GM23248 (cell line): ENCODE results near the gene RCOR1. TPM values are rescaled to one million over a fixed set of nuclear protein-coding genes. Genes with fewer than 3 reads are reported as not detected.
A peak's percentile ranks its signal among the peaks of the same experiment; 100 is the strongest.

Source experiments
- DNase-seq: peaks from one replicate; pipeline ENCODE4 v3.0.0-alpha.2; 2015
- H2AFZ ChIP-seq: fragments of 200-600 bp; sonication (generic); 2 replicates; pipeline ENCODE4 v1.6.1; 2016; ENCODE audit warnings: antibody characterized with exemption
- H3F3A ChIP-seq: fragments of 200-600 bp; sonication (generic); 2 replicates; pipeline ENCODE4 v1.6.1; 2016; ENCODE audit warnings: mild to moderate bottlenecking, antibody characterized with exemption, mixed run types; ENCODE audit not compliant: insufficient read depth
- H3K27ac ChIP-seq: fragments of 200-600 bp; sonication (generic); 2 replicates; pipeline ENCODE4 v1.5.1; 2016; ENCODE audit warnings: mild to moderate bottlenecking
- H3K27me3 ChIP-seq: fragments of 200-600 bp; sonication (generic); replicated peaks from 2 replicates; pipeline ENCODE4 v1.6.1; 2016; ENCODE audit warnings: mild to moderate bottlenecking; ENCODE audit not compliant: insufficient read depth
- H3K36me3 ChIP-seq: fragments of 200-600 bp; sonication (generic); 2 replicates; pipeline ENCODE4 v1.6.1; 2016; ENCODE audit warnings: low read depth, mild to moderate bottlenecking
- H3K4me1 ChIP-seq: fragments of 200-600 bp; sonication (generic); 2 replicates; pipeline ENCODE4 v1.6.1; 2016; ENCODE audit warnings: mild to moderate bottlenecking; ENCODE audit not compliant: insufficient read depth
- H3K4me2 ChIP-seq: fragments of 200-600 bp; sonication (generic); one replicate; pipeline ENCODE4 v1.6.1; 2016; ENCODE audit warnings: mild to moderate bottlenecking; ENCODE audit not compliant: unreplicated experiment
- H3K4me3 ChIP-seq: fragments of 200-600 bp; sonication (generic); 2 replicates; pipeline ENCODE4 v1.5.1; 2016; ENCODE audit warnings: mild to moderate bottlenecking
- H3K79me2 ChIP-seq: fragments of 200-600 bp; sonication (generic); 2 replicates; pipeline ENCODE4 v1.6.1; 2016; ENCODE audit warnings: mild to moderate bottlenecking; ENCODE audit not compliant: insufficient read depth
- H3K9ac ChIP-seq: fragments of 200-600 bp; sonication (generic); 2 replicates; pipeline ENCODE4 v1.6.1; 2016; ENCODE audit warnings: mild to moderate bottlenecking
- H3K9me2 ChIP-seq: fragments of 200-600 bp; sonication (generic); 2 replicates; pipeline ENCODE4 v1.6.1; 2016; ENCODE audit warnings: mixed run types, mild to moderate bottlenecking, moderate library complexity; ENCODE audit not compliant: insufficient read depth
- H3K9me3 ChIP-seq: fragments of 200-600 bp; sonication (generic); one replicate; pipeline ENCODE4 v1.6.1; 2017; ENCODE audit warnings: low read depth
- H4K20me1 ChIP-seq: fragments of 200-600 bp; sonication (generic); 2 replicates; pipeline ENCODE4 v1.6.0; 2016; ENCODE audit not compliant: insufficient read depth
- EZH2 ChIP-seq: fragments of 200-600 bp; sonication (generic); IDR thresholded peaks from 2 replicates; pipeline ENCODE4 v1.6.1; 2018; ENCODE audit warnings: antibody characterized with exemption, mild to moderate bottlenecking; ENCODE audit not compliant: insufficient read depth, poor library complexity, severe bottlenecking
- EZH2phosphoT487 ChIP-seq: fragments of 200-600 bp; sonication (generic); IDR thresholded peaks from 2 replicates; pipeline ENCODE4 v1.6.1; 2018; ENCODE audit warnings: antibody characterized with exemption, moderate library complexity, mild to moderate bottlenecking, low read depth; ENCODE audit not compliant: insufficient read depth
- WGBS, 2 experiments: methylation state at CpG; one replicate each; pipeline ENCODE4 v1.1.6; 2015 to 2017; ENCODE audit warnings: low lambda C conversion rate in 2 of 2, low coverage in 1 of 2; ENCODE audit errors: missing lambda C conversion rate in 2 of 2; 5-methylcytosine and 5-hydroxymethylcytosine counted together
- in situ Hi-C: fragments of 300-500 bp; cut with MboI; formaldehyde crosslinking; loops from 2 replicates; pipeline ENCODE4 v1.15.0; 2020
- polyA plus RNA-seq: library from polyadenylated mRNA; unstranded; fragments of >200 nt; fragmentation: Nextera tagmentation; extraction: Ambion mirVana; gene quantifications from 2 replicates; pipeline ENCODE4 v1.2.1, GENCODE V29; 2016
- total RNA-seq: library from RNA; depleted of rRNA; stranded (reverse); fragments of >200 nt; shearing (Covaris generic); gene quantifications from 2 replicates; pipeline ENCODE4 v1.2.3, GENCODE V29; 2014

RCOR1 gene
- total and polyA plus RNA-seq, 2 experiments from 2014 or later: 3.2 to 15.6 TPM

DNA sequence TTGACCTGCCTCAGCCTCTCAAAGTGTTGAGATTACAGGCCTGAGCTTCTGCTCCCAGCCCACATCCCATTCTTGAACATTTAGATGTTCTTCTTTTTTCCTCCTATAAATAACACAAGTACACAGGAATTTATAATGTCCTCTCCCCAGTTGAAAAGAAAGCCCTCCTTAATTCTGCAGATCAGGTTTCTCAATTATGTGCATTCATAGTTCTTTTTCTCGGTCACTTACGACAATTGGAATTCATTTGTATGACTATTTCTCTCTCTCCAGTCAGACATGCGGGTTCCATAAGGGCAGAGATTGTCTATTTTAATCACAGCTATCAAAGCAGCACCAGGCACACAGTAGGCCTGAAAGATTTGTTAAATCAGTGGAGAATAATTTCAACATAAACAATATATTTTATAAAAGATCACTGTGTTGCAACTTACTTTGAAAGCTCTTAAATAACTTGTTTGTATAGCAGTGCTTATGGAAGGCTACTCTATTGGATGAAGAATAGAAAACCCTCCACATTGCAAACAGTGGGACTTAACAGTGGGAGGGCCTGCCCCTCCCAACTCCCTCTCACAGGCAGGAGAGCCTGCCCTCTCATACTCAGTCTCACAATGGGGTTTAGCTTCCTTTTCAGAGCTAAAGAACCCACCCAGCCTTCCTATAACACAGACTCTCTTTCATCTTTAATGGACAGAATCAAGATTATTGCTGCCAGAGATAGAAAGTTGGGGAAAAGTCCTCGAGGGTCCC, 100.7 kb downstream of the RCOR1 start:
- Histone ChIP-seq H3K9me2 (no peaks in the 10 kb centered on the region), H3K4me3 (no peak overlapping the region), H2AFZ (no peak overlapping the region), H3K79me2 (peaks cover 99% of the 10 kb centered on the region), H3K27ac (no peak overlapping the region), H3K4me1 (peaks cover 12% of the 10 kb centered on the region), H3F3A (peaks cover 11% of the 10 kb centered on the region; the same call in 1 of the 2 replicates), H3K27me3 (no peaks in the 10 kb centered on the region), H3K9ac (no peak overlapping the region), H3K36me3 (no peaks in the 10 kb centered on the region), H4K20me1 (peaks cover 17% of the 10 kb centered on the region), H3K4me2 (no peak overlapping the region), H3K9me3 (no peaks in the 10 kb centered on the region)
- DNase-seq: no peak
- in situ Hi-C loops: loop anchor here (10.0 kb wide), 1 partner anchor 222 kb away; no protein-coding TSS in a partner anchor
- 74 to 78% methylated on average over 4 of the region's 4 CpGs for WGBS, 2 experiments
- TF ChIP-seq EZH2 (no peak), EZH2phosphoT487 (no peak)

DNA sequence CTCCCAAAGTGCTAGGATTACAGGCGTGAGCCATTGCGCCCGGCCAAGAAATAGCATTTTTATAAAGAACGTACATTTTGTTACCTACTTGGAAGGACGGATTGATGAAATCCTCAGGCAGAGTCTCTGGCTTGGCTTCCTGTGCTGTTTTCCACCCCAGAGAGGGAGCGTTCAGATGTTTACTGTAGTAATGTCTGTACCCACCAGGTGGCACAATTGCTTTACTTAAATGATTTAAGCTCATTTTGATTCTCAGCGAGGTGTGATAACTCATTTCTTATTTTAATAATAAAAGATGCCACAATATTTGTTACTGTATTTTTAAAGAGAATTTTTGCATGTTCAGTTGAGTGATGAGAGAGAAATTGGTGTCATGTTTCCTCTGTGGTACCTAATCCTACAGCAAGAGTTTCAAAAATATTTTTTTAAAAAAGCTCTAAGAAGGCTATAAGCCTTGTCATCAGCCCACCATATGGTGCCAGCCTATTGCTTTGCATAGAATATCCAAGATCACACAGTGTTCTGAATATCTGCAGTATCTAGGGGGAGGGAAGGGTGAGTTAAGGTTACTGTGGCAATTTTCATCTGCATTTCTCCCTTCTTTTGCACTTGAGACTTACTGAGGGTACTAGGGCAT, 102.2 kb downstream of the RCOR1 start:
- H3K4me3 ChIP-seq: no peak overlapping the region
- WGBS, 2 experiments: 5 to 6% methylated on average over 7 of the region's 7 CpGs
- no peaks in the 10 kb centered on the region for H3K9me2 ChIP-seq
- no peak overlapping the region for H3K9ac ChIP-seq
- DNase-seq: peak; percentile 80
- peaks cover 20% of the 10 kb centered on the region; the same call in 1 of the 2 replicates for H3F3A ChIP-seq
- no peak overlapping the region for H3K27ac ChIP-seq
- no peaks in the 10 kb centered on the region for H3K9me3 ChIP-seq
- H3K79me2 ChIP-seq: peaks cover 99% of the 10 kb centered on the region
- peaks cover 18% of the 10 kb centered on the region for H3K4me1 ChIP-seq
- TF ChIP-seq EZH2 (no peak), EZH2phosphoT487 (no peak)
- no peaks in the 10 kb centered on the region for H3K36me3 ChIP-seq
- in situ Hi-C loops: loop anchor here (10.0 kb wide), 1 partner anchor 220 kb away; no protein-coding TSS in a partner anchor
- H3K27me3 ChIP-seq: no peaks in the 10 kb centered on the region
- H4K20me1 ChIP-seq: peaks cover 17% of the 10 kb centered on the region
- H3K4me2 ChIP-seq: no peak overlapping the region
- no peak overlapping the region for H2AFZ ChIP-seq

DNA sequence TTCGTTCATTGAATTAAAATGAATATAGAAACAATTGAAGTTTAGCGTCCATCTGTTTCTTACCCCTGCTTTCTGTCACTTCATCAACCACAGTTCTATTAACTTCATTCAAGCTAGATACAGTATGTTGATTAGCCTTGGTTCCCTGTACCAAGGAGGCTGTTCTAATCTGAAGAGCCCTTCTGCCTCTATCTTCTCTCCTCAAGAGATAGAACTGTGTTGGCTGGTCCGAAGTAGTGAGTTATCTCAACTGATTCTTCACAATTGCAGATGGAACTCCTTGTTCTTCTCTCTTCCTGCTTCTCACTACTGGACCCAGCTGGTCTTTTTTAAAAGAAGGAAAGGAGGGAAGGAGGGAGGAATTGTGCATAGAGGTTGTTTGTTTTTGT, 102.7 kb downstream of the RCOR1 start:
- no peaks in the 10 kb centered on the region for H3K36me3 ChIP-seq
- no peaks in the 10 kb centered on the region for H3K27me3 ChIP-seq
- H3K9ac ChIP-seq: no peak overlapping the region
- peaks cover 98% of the 10 kb centered on the region for H3K79me2 ChIP-seq
- no peak for TF ChIP-seq EZH2phosphoT487
- no peak for TF ChIP-seq EZH2
- no peak for DNase-seq
- no peak overlapping the region for H3K4me3 ChIP-seq
- H2AFZ ChIP-seq: no peak overlapping the region
- H3K9me3 ChIP-seq: no peaks in the 10 kb centered on the region
- 73 to 79% methylated on average over 3 of the region's 3 CpGs for WGBS, 2 experiments
- peaks cover 21% of the 10 kb centered on the region; the same call in 1 of the 2 replicates for H3F3A ChIP-seq
- in situ Hi-C loops: loop anchor here (10.0 kb wide), 1 partner anchor 220 kb away; no protein-coding TSS in a partner anchor
- H3K27ac ChIP-seq: no peak overlapping the region
- H3K4me2 ChIP-seq: no peak overlapping the region
- H3K4me1 ChIP-seq: peaks cover 23% of the 10 kb centered on the region
- peaks cover 17% of the 10 kb centered on the region for H4K20me1 ChIP-seq
- H3K9me2 ChIP-seq: no peaks in the 10 kb centered on the region

DNA sequence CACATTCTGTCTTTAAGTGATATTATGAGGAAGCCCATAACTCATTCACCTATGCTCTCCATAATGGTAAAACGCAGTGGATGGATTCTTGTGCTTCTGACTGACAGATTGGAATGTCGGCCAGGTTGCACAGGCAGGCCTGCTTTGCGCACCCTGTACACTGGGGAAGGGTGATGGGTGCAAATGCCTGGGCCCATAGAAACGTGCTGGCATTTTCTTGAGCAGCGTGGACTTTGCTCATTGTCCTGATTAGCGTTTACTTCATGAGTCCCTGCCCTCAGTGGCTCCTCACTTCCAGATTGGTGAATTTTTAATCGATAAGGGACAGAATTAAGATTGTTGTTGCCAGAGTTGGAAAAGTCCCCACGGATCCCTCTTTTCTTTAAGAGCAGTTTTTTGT, 103.9 kb downstream of the RCOR1 start:
- Histone ChIP-seq H3K4me2 (no peak overlapping the region), H3K4me1 (peaks cover 25% of the 10 kb centered on the region), H3F3A (peaks cover 21% of the 10 kb centered on the region; the same call in 1 of the 2 replicates), H3K9me3 (no peaks in the 10 kb centered on the region), H3K79me2 (peaks cover 98% of the 10 kb centered on the region), H3K9ac (no peak overlapping the region), H3K36me3 (no peaks in the 10 kb centered on the region), H4K20me1 (peaks cover 17% of the 10 kb centered on the region), H3K9me2 (no peaks in the 10 kb centered on the region), H3K4me3 (no peak overlapping the region), H2AFZ (no peak overlapping the region), H3K27ac (no peak overlapping the region), H3K27me3 (no peaks in the 10 kb centered on the region)
- 81 to 83% methylated on average over 8 of the region's 8 CpGs for WGBS, 2 experiments
- no peak for DNase-seq
- in situ Hi-C loops: loop anchor here (10.0 kb wide), 1 partner anchor 218 kb away; no protein-coding TSS in a partner anchor
- TF ChIP-seq EZH2 (no peak), EZH2phosphoT487 (no peak)
